Body of pancreas (tissue), 4 donors: ENCODE measurements around the gene TICAM2.
A peak's percentile ranks its signal among the peaks of the same experiment; 100 is the strongest.

ENCODE experiments used
- POLR2A ChIP-seq, 3 donors: fragments of 450-650 bp; IDR thresholded peaks; one replicate each; pipeline ENCODE4 v1.6.1; 2016; ENCODE audit warnings: antibody characterized with exemption in 3 of 3, mild to moderate bottlenecking in 2 of 3
- TF ChIP-seq, protein P1 (sequence below), 7 experiments: fragments of 450-650 bp in 4 of 7; fragments of 200-600 bp in 3 of 7; sonication (generic) in 3 of 7; IDR thresholded peaks; one replicate each; pipeline ENCODE4 v1.5.1; 2016 to 2019; ENCODE audit warnings: antibody characterized with exemption in 7 of 7

DNA sequence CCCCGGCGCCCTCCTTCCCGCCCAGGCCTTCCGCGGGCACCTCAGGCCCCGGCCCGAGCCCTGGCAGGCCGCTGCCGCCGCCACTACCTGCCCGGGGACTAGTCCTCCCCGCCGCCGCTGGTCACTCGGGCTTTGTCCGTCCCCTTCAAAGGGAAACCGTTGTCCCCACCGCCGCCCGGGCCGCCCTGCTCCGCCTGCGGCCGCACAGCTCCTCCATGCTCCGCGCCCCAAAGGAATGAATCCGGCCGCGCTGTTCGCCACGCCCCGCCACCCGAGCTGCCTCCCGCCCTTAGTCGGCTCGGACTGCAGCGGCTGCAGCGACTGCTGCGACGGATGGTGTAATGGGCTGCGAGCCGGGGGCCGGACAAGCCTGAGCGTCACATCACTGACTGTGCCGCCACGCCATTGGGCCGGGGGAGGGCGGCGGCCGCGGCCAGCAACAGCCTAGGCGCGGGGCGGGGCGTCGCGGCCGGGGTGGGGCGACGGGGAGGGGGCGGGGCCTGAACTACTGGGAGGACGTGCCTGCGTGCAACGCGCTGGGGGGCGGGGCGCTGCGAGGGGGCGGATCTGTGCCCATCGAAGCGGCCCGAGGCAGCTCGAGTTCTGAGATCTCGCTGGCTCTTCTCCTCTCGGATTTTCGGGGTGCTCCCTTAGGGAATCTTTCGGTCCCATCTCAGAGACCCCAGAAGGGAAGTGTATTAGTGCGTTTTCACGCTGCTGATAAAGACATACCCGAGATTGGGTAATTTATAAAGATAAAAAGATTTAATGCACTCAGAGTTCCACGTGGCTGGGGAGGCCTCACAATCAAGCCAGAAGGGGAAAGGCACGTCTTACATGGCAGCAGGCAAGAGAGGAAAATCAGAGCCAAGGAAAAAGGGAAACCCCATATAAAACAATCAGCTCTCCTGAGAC, 57.6 kb downstream of the TICAM2 start, which contains the start of gene FEM1C:
- TF ChIP-seq, protein P1, sequence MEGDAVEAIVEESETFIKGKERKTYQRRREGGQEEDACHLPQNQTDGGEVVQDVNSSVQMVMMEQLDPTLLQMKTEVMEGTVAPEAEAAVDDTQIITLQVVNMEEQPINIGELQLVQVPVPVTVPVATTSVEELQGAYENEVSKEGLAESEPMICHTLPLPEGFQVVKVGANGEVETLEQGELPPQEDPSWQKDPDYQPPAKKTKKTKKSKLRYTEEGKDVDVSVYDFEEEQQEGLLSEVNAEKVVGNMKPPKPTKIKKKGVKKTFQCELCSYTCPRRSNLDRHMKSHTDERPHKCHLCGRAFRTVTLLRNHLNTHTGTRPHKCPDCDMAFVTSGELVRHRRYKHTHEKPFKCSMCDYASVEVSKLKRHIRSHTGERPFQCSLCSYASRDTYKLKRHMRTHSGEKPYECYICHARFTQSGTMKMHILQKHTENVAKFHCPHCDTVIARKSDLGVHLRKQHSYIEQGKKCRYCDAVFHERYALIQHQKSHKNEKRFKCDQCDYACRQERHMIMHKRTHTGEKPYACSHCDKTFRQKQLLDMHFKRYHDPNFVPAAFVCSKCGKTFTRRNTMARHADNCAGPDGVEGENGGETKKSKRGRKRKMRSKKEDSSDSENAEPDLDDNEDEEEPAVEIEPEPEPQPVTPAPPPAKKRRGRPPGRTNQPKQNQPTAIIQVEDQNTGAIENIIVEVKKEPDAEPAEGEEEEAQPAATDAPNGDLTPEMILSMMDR (IDR thresholded peaks at IDR 0.05) = peak in 2 of 7 experiments; percentile 9 to 10
- peak; percentile 100 for TF ChIP-seq POLR2A (IDR thresholded peaks at IDR 0.05)
